B cell (primary cell): ENCODE results near the gene PI4K2B. TPM values are rescaled to one million over a fixed set of nuclear protein-coding genes. Genes with fewer than 3 reads are reported as not detected.
"Not testable (repeated sequence)": the region's sequence is repeated elsewhere in the genome, so short reads cannot be mapped to it uniquely, and the experiment has no call there.

Experiments
- ATAC-seq: fragments of 200-7000 bp; cut with Tn5 transposase; one replicate; pipeline ENCODE4 v1.10.0; 2021; ENCODE audit warnings: low read depth, mild to moderate bottlenecking, moderate number of reproducible peaks, moderate library complexity
- CTCF ChIA-PET: fragments of 350-600 bp; sonication (Branson Sonifier 250); formaldehyde crosslinking; loops from one replicate; lab custom pipeline; 2021; ENCODE audit warnings: antibody characterized with exemption, inconsistent platforms; lab: Charles Lee
- POLR2A ChIA-PET: fragments of 350-600 bp; sonication (Branson Sonifier 250); formaldehyde crosslinking; loops from one replicate; lab custom pipeline; 2021; ENCODE audit warnings: antibody characterized with exemption; lab: Charles Lee
- DNase-seq: peaks from one replicate; pipeline ENCODE4 v3.0.0; 2013
- H2AFZ ChIP-seq: 2 replicates; pipeline ENCODE4 v1.6.1; 2012; ENCODE audit warnings: mild to moderate bottlenecking, low read depth, low read length; ENCODE audit not compliant: insufficient read depth, poor library complexity, severe bottlenecking
- H3K27ac ChIP-seq, 2 donors: 1 replicate in 1 of 2; 2 replicates in 1 of 2; pipeline ENCODE4 v1.5.1; 2012 to 2013; ENCODE audit warnings: low read length in 2 of 2, mild to moderate bottlenecking in 2 of 2, moderate library complexity in 1 of 2
- H3K27me3 ChIP-seq, 4 experiments: fragments of 200-600 bp in 1 of 4; sonication (generic) in 1 of 4; replicated peaks in 1 of 4; 1 replicate in 2 of 4; 2 replicates in 2 of 4; pipeline versions ENCODE4 v1.6.1 to v1.7.0; 2013 to 2016; ENCODE audit warnings: low read length in 3 of 4, mild to moderate bottlenecking in 2 of 4, mixed read lengths in 1 of 4, moderate library complexity in 1 of 4; ENCODE audit not compliant: insufficient read depth in 4 of 4, control insufficient read depth in 3 of 4; ENCODE audit errors: control extremely low read depth in 1 of 4
- H3K36me3 ChIP-seq, 2 experiments: replicated peaks in 1 of 2; 1 replicate in 1 of 2; 2 replicates in 1 of 2; pipeline versions ENCODE4 v1.6.1 to v1.7.1; 2013; ENCODE audit warnings: low read length in 1 of 2; ENCODE audit not compliant: insufficient read depth in 2 of 2, control insufficient read depth in 1 of 2; ENCODE audit errors: control extremely low read depth in 1 of 2, extremely low read depth in 1 of 2
- H3K4me1 ChIP-seq, 2 donors: fragments of 200-600 bp in 1 of 2; sonication (generic) in 1 of 2; 1 replicate in 1 of 2; 2 replicates in 1 of 2; pipeline versions ENCODE4 v1.5.1 to v1.6.1; 2013 to 2017; ENCODE audit warnings: low read length in 2 of 2; ENCODE audit not compliant: control insufficient read depth in 2 of 2, insufficient read depth in 2 of 2
- H3K4me2 ChIP-seq: replicated peaks from 2 replicates; pipeline ENCODE3; 2012; ENCODE audit warnings: mild to moderate bottlenecking, low read depth, low read length; ENCODE audit not compliant: poor library complexity, severe bottlenecking
- H3K4me3 ChIP-seq, 5 experiments: fragments of 200-600 bp in 1 of 5; sonication (generic) in 1 of 5; 1 replicate in 3 of 5; 2 replicates in 2 of 5; pipeline versions ENCODE4 v1.5.1 to v1.7.0; 2011 to 2016; ENCODE audit warnings: low read length in 4 of 5, mild to moderate bottlenecking in 4 of 5, low read depth in 2 of 5, control low read depth in 1 of 5, moderate library complexity in 1 of 5; ENCODE audit not compliant: insufficient read depth in 1 of 5; ENCODE audit errors: control extremely low read depth in 1 of 5, extremely low read depth in 1 of 5
- H3K79me2 ChIP-seq: fragments of 200-600 bp; sonication (generic); one replicate; pipeline ENCODE4 v1.6.0; 2016; ENCODE audit warnings: low read length; ENCODE audit not compliant: control insufficient read depth, insufficient read depth
- H3K9ac ChIP-seq: fragments of 200-600 bp; sonication (generic); 2 replicates; pipeline ENCODE4 v1.6.1; 2017; ENCODE audit warnings: mild to moderate bottlenecking, low read length, moderate library complexity
- H3K9me3 ChIP-seq, 3 donors: one replicate each; pipeline versions ENCODE4 v1.6.1 to v1.7.1; 2013; ENCODE audit warnings: low read length in 2 of 3; ENCODE audit not compliant: control insufficient read depth in 2 of 3, insufficient read depth in 1 of 3; ENCODE audit errors: control extremely low read depth in 1 of 3
- H4K20me1 ChIP-seq: 2 replicates; pipeline ENCODE4 v1.6.0; 2012; ENCODE audit warnings: mild to moderate bottlenecking, low read length; ENCODE audit not compliant: insufficient read depth, control insufficient read depth, poor library complexity, severe bottlenecking
- H3K27ac Mint-ChIP-seq: one replicate; pipeline ENCODE4 v1.8.0; 2021; ENCODE audit warnings: mixed read lengths
- H3K27me3 Mint-ChIP-seq: one replicate; pipeline ENCODE4 v1.8.0; 2021; ENCODE audit warnings: mixed read lengths
- H3K4me1 Mint-ChIP-seq: one replicate; pipeline ENCODE4 v1.8.0; 2021; ENCODE audit warnings: mixed read lengths
- H3K4me3 Mint-ChIP-seq: one replicate; pipeline ENCODE4 v1.8.0; 2021; ENCODE audit warnings: mixed read lengths
- H3K9me3 Mint-ChIP-seq: one replicate; pipeline ENCODE4 v1.8.0; 2022; ENCODE audit warnings: mixed read lengths; ENCODE audit not compliant: insufficient read depth
- WGBS: methylation state at CpG from one replicate; pipeline ENCODE4 v1.1.5; 2013; ENCODE audit warnings: missing lambda C conversion rate; ENCODE audit not compliant: insufficient coverage; 5-methylcytosine and 5-hydroxymethylcytosine counted together
- intact Hi-C: fragments of 100-400 bp; cut with micrococcal nuclease; formaldehyde crosslinking; loops from one replicate; pipeline ENCODE4 v1.10.0; 2022
- polyA plus RNA-seq: library from polyadenylated mRNA; depleted of rRNA; stranded (reverse); fragments of >200 nt; gene quantifications from 2 replicates; pipeline ENCODE4 v1.2.3, GENCODE V29; 2012
- total RNA-seq, 2 donors: library from RNA; stranded (reverse); fragments of 120-200 nt in 1 of 2; gene quantifications; 1 replicate in 1 of 2; 2 replicates in 1 of 2; pipeline versions ENCODE4 v1.2.3 to v1.2.4, GENCODE V29; 2013 to 2022

The PI4K2B gene
- total and polyA plus RNA-seq, 2 donors (not counting 1 experiment from before 2014, with no cell fraction given) = 3.8 to 13.7 TPM

GRCh38 chr4:25239528-25239927, 5.7 kb downstream of the PI4K2B start:
- peaks cover 32 to 34% of the 10 kb centered on the region in 2 donors for H3K4me1 ChIP-seq
- H3K9me3 Mint-ChIP-seq, H3K27me3 Mint-ChIP-seq, H3K4me3 Mint-ChIP-seq, POLR2A ChIA-PET, H3K9me3 ChIP-seq, DNase-seq, H3K27me3 ChIP-seq, H3K9ac ChIP-seq, H2AFZ ChIP-seq, H3K27ac Mint-ChIP-seq, H3K27ac ChIP-seq, H3K4me3 ChIP-seq, H3K4me2 ChIP-seq, H3K36me3 ChIP-seq, ATAC-seq: not testable (repeated sequence)
- WGBS = 77% methylated on average over 7 of the region's 15 CpGs
- peaks cover 49% of the 10 kb centered on the region for H3K4me1 Mint-ChIP-seq
- peaks cover 14% of the 10 kb centered on the region for H4K20me1 ChIP-seq
- CTCF ChIA-PET = interaction anchor here (0.8 to 1.5 kb wide), 4 partner anchors 13 to 259 kb away, joined by 3 to 6 read pairs (median 3); partner anchors contain the start of gene ZCCHC4
- peaks cover 71% of the 10 kb centered on the region for H3K79me2 ChIP-seq
- intact Hi-C loops = loop anchor here (10.0 kb wide), 1 partner anchor 1755 kb away; no protein-coding TSS in a partner anchor

- H3K36me3 ChIP-seq, H2AFZ ChIP-seq, H3K9me3 Mint-ChIP-seq, ATAC-seq, intact Hi-C loops, H3K4me3 ChIP-seq, H3K9ac ChIP-seq, CTCF ChIA-PET, H3K27me3 Mint-ChIP-seq, POLR2A ChIA-PET, H3K27me3 ChIP-seq: not testable (repeated sequence)
- no CpG with 5 or more reads among the region's 1 CpG for WGBS
- Mint-ChIP-seq H3K4me3 (peak overlapping the region; percentile 59), H3K4me1 (peaks cover 44% of the 10 kb centered on the region), H3K27ac (peak overlapping the region; percentile 75)
- peak overlapping the region in 1 of 2 donors; percentile 10 for H3K27ac ChIP-seq
- DNase-seq = peak; percentile 64
- H3K4me2 ChIP-seq = peak overlapping the region; percentile 19
- peaks cover 21% of the 10 kb centered on the region for H4K20me1 ChIP-seq
- peaks cover 73% of the 10 kb centered on the region for H3K79me2 ChIP-seq
- peaks cover 26 to 27% of the 10 kb centered on the region in 2 donors for H3K4me1 ChIP-seq
- peaks cover 0 to 14% (median 0%) of the 10 kb centered on the region in 3 donors for H3K9me3 ChIP-seq
These were observed 6.9 kb downstream of the PI4K2B start for GRCh38 chr4:25240754-25241210.

- H3K27me3 ChIP-seq, H3K4me3 Mint-ChIP-seq, ATAC-seq, H3K27ac Mint-ChIP-seq, CTCF ChIA-PET, POLR2A ChIA-PET, H3K9ac ChIP-seq, H3K9me3 Mint-ChIP-seq, H2AFZ ChIP-seq, H3K4me2 ChIP-seq, H3K27me3 Mint-ChIP-seq, DNase-seq, intact Hi-C loops, H3K4me3 ChIP-seq, H3K36me3 ChIP-seq, H3K27ac ChIP-seq: not testable (repeated sequence)
- H3K4me1 Mint-ChIP-seq = peaks cover 42% of the 10 kb centered on the region
- Histone ChIP-seq H3K9me3 (peaks cover 0 to 23% (median 0%) of the 10 kb centered on the region in 3 donors), H3K79me2 (peaks cover 68% of the 10 kb centered on the region), H4K20me1 (peaks cover 23% of the 10 kb centered on the region), H3K4me1 (peaks cover 18% of the 10 kb centered on the region in 2 donors)
- 86% methylated on average over 2 of the region's 3 CpGs for WGBS
These were observed 8.4 kb downstream of the PI4K2B start for GRCh38 chr4:25242195-25242594.
